Fibroblast of villous mesenchyme (primary cell): Measurements from ENCODE around the gene RSAD1. TPM values are rescaled to one million over a fixed set of nuclear protein-coding genes. Genes with fewer than 3 reads are reported as not detected.
A peak's percentile ranks its signal among the peaks of the same experiment; 100 is the strongest.

ENCODE experiments used
- DNase-seq: peaks from one replicate; pipeline ENCODE4 v3.0.0-alpha.2; 2010; ENCODE audit warnings: low read depth
- H3K4me3 ChIP-seq: 2 replicates; pipeline ENCODE4 v1.5.1; 2011; ENCODE audit warnings: low read depth, mild to moderate bottlenecking, low read length
- CTCF ChIP-seq: IDR thresholded peaks from 2 replicates; pipeline ENCODE4 v1.5.1; 2012; ENCODE audit warnings: low read depth, mild to moderate bottlenecking, low read length; ENCODE audit not compliant: insufficient read depth
- total RNA-seq: library from RNA; depleted of rRNA; stranded (reverse); fragments of >200 nt; gene quantifications from 2 replicates; pipeline ENCODE4 v1.2.3, GENCODE V29; 2012

RSAD1 gene
- total RNA-seq, 1 donor: 16.8 TPM

- DNase-seq: peak; percentile 75
- TF ChIP-seq CTCF: no peak
- H3K4me3 ChIP-seq: no peak overlapping the region
These were observed 34.8 kb downstream of the RSAD1 start for GRCh38 chr17:50513495-50513894.

GRCh38 chr17:50514388-50514787 lies 35.7 kb downstream of the RSAD1 start:
- DNase-seq: no peak
- no peak for TF ChIP-seq CTCF
- no peak overlapping the region for H3K4me3 ChIP-seq

- peak; percentile 39 for DNase-seq
- H3K4me3 ChIP-seq: no peak overlapping the region
- TF ChIP-seq CTCF: no peak
These were observed 36.5 kb downstream of the RSAD1 start for GRCh38 chr17:50514936-50515702.

- H3K4me3 ChIP-seq: no peak overlapping the region
- no peak for DNase-seq
- no peak for TF ChIP-seq CTCF
These were observed 38.4 kb downstream of the RSAD1 start for GRCh38 chr17:50517011-50517410.

- no peak overlapping the region for H3K4me3 ChIP-seq
- DNase-seq: no peak
- TF ChIP-seq CTCF: no peak
These were observed 39.1 kb downstream of the RSAD1 start for GRCh38 chr17:50517504-50518383.

- H3K4me3 ChIP-seq: no peak overlapping the region
- peak; percentile 32 for DNase-seq
- TF ChIP-seq CTCF: no peak
These were observed 39.8 kb downstream of the RSAD1 start for GRCh38 chr17:50518384-50519023.
